GM21360 (cell line): ENCODE measurements around the gene FAM83G.

ENCODE experiments used
- ATAC-seq: cut with Tn5 transposase; IDR thresholded peaks from one replicate; pipeline ENCODE4 v1.9.1; 2021; ENCODE audit warnings: mild to moderate bottlenecking, moderate library complexity; ENCODE audit not compliant: unreplicated experiment

The FAM83G gene

GRCh38 chr17:18991531-18992315 is 12.8 kb downstream of the FAM83G start:
- ATAC-seq: no peak

- ATAC-seq: no peak
Measured at GRCh38 chr17:18990331-18990730, 14.2 kb downstream of the FAM83G start.

GRCh38 chr17:18988546-18989173 is 15.9 kb downstream of the FAM83G start:
- ATAC-seq: no peak

GRCh38 chr17:18987862-18988545 is 16.6 kb downstream of the FAM83G start:
- no peak for ATAC-seq

- no peak for ATAC-seq
Measured at GRCh38 chr17:18987230-18987610, 17.3 kb downstream of the FAM83G start.

GRCh38 chr17:18986541-18987229 is 17.9 kb downstream of the FAM83G start:
- ATAC-seq: no peak

GRCh38 chr17:18985475-18985874 is 19.1 kb downstream of the FAM83G start:
- ATAC-seq: no peak

GRCh38 chr17:18984273-18985114 is 20.1 kb downstream of the FAM83G start:
- no peak for ATAC-seq

- ATAC-seq: no peak
Measured at GRCh38 chr17:18981642-18982424, 22.7 kb downstream of the FAM83G start.

GRCh38 chr17:18981335-18981641 is 23.3 kb downstream of the FAM83G start:
- ATAC-seq: no peak

- no peak for ATAC-seq
Measured at GRCh38 chr17:18980682-18981334, 23.8 kb downstream of the FAM83G start.

- no peak for ATAC-seq
Measured at GRCh38 chr17:18978655-18979054, 25.9 kb downstream of the FAM83G start.

GRCh38 chr17:18978050-18978449 is 26.5 kb downstream of the FAM83G start:
- no peak for ATAC-seq

GRCh38 chr17:18977646-18978045 is 26.9 kb downstream of the FAM83G start:
- no peak for ATAC-seq

GRCh38 chr17:18977021-18977420 is 27.5 kb downstream of the FAM83G start:
- ATAC-seq: no peak

- no peak for ATAC-seq
Measured at GRCh38 chr17:18976201-18976600, 28.4 kb downstream of the FAM83G start.

- ATAC-seq: no peak
Measured at GRCh38 chr17:18975597-18975996, 29.0 kb downstream of the FAM83G start.

- ATAC-seq: no peak
Measured at GRCh38 chr17:18974407-18975149, 30.0 kb downstream of the FAM83G start.

- no peak for ATAC-seq
Measured at GRCh38 chr17:18971801-18972200, 32.8 kb downstream of the FAM83G start.
